ENCODE measurements around the gene DIP2C.
"Not testable (repeated sequence)": the region's sequence is repeated elsewhere in the genome, so short reads cannot be mapped to it uniquely, and the experiment has no call there.

The DIP2C gene

DNA sequence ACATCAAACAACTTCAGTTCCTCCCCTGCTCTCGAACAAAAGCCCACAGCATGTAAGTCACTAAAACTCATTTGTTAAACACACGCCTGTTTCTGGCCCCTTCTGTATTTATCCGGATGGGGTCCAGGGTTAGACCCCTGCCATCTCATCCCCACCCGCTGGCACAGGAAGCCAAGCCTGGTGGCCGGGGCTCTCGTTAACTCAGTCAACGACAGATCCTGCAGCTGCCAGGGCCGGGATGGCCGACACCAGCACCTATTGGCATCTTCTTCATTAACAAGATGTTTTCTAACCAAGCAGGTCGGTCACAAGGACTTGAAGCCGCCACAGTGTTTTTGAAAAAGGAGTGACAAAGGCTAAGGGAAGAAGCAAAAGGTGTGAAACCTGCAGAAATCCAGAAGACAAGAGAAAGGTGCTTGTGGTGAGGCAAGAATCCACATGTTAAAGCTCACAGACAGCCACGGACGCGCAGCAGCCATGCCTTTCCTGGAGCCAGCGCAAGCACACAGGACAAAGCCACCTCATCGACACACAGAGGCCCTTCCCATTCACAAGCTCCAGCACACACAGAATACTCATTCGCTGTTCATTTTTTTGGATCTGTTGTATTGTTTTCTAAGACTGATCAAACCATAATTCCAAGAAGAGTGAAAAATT lies 202.7 kb downstream of the DIP2C start:
- DNase-seq: no peak

DNA sequence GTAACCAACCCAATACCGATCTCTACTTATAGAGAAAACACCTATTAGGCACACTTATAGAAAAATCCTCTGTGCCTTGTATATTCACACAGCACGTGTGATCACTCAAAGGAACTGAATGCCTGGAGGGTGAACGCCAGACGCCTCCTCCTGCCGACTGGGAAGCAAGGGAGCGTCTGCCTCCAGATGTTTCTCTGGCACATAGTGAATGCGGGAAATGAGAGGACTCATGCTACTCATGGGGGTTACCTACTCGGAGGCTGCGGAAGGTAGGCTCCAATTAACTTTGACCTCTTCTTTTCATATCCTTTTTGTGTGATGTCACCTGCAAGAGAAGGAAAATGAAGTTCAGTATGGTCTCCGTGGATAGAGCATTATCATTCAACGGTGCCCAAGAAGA lies 203.3 kb downstream of the DIP2C start:
- DNase-seq: no peak

DNA sequence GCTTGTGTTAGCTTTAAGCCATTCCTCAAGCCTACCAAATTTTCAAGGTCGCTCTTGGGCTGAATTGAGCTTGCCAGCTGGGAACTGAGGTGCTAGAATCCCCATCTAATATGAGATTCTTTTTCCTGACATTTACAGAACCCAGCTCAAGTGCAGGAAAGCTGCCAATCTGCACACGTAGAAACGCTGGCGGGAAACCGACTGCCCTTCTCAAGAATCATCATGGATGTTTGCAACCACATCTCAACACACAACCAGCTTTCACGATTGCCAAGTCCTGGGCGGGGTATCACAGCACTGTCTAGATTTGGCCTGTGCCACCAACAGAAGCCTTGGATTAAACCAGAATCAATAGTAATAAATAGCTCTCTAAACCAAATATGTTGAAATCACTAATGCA lies 203.7 kb downstream of the DIP2C start:
- DNase-seq: no peak

DNA sequence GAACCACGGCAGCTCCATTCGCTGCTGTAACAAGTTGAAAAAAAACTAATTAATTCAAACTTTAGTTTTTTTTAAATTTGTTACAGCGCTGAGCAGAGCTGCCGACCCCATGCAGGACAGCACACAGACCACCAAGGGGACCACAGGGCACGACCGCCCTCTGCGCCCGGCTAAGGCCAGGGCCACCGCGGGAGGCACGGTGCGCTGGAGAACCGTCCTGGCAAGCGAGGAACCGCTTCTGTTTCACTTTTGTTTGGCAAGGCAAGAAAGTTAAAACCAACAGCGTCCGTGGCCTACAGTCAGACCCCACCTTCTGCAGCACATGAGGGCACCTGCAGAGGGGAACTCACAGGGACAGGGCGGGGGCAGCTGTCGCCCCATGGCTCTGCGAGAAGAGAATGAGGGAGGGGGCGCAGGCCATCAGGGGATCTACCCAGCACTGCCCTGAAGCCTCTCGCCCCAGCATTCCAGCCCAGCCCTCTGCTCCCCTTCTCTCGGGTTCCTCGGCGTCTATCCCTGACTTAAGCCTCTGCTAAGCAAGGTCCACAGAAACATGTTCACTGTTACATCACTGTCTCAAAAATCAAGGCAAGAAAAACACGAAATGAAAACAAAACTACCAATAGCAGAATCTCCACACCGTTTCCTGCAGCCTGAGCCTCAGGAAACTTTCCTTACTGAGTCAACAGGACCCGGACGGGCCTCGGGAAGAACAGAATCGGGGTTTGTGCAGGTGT lies 204.4 kb downstream of the DIP2C start:
- DNase-seq: peak; percentile 20

DNA sequence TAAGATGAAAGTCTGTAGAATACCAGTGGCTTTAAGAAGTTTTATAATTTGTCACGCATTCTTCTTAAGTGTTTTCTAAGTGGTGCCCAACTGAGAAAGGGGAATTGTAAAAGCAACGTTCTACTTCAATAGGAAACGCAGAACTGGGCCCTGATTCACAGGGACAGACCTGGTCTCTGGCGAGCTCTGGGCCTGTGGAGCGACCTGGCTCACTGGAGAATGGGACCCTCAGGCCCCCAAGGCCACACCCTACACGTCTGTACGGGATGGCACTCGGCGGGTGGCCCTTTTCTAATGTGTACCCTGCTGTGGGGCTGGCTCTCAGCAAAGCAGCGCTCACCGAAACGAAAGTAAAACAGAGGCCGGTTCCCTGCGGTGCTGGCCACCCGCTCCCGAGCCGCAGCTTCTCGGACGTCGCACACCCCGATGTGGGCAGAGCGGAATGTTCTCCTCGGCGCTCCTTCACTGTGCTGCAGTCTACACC lies 205.0 kb downstream of the DIP2C start:
- peak; percentile 29 for DNase-seq

DNA sequence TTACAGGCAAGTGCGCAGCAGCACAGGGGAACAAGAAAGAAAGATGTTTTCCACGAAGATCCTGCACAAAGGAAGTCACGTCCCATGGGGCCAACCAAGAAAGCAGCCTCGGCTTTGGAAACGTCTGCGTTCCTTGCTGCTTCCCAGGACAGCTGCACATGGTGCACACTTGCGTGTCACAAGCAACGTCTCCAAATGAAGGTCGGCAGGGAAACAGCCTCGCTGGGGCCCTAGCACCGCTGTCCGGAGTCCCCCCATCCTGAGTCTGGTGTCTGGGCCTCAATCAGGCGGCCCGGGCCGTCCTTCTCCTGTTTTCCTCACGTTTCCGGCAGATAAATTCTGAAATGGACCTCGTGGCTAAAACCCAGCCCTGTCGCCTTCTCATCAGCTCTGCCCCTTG lies 206.2 kb downstream of the DIP2C start:
- DNase-seq: no peak

DNA sequence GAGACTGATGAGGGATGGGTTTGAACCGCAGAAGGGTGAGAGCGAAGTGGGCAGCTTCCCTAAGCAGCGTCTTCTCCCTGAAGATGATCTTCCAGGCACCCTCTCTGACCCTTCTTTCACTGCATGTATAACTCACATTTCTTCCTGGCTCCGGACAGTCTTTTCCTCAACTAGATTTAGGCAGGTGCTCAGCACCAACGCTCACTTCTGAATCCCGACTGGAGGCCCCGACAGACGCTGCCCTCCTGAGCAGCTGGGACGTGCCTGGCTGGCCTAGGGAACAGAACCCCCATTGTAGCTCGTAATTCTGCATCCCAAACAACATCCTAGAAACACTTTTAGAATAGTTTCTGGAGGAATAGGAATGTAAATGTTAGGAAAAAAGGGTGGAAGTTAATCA lies 206.6 kb downstream of the DIP2C start:
- DNase-seq: no peak

DNA sequence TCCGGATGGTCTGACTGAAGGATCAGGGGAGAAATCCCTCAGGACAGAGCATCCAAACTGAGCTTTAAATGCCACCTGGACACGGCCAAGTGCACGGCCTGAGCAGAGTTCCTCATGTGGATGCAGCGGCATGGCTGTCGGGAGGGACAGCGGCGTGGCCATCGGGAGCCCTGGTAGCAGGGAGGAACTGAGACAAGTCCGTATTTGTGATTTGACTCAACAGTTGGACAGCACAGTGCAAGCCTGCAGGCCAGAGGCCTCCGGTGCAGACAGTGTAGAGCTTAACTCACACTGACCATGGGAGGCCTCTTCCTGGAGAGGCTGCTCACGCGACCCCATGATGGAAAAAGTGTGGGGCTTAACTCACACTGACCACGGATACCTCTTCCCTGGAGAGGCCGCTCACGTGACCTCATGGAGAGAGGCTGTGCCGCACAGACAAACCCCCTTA lies 207.4 kb downstream of the DIP2C start:
- no peak for DNase-seq

DNA sequence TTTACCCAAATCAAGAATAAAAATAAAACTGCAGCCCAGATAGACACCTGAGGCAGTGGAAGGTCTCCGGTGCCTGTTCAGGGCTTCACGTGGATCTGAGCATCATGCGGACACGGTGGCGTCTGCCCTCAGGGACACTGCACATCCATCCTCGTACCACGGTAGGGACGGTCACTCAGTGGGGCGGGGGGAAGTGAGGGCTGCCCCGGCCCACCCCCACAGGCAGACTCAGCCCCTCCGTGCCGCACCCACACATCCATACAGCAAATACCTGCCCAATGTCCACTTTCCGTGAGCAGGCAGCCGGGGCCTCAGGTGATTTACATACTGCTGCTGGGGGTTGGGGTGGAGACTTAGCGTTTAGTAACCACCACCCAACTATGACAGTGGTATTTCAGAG lies 207.8 kb downstream of the DIP2C start:
- no peak for DNase-seq

DNA sequence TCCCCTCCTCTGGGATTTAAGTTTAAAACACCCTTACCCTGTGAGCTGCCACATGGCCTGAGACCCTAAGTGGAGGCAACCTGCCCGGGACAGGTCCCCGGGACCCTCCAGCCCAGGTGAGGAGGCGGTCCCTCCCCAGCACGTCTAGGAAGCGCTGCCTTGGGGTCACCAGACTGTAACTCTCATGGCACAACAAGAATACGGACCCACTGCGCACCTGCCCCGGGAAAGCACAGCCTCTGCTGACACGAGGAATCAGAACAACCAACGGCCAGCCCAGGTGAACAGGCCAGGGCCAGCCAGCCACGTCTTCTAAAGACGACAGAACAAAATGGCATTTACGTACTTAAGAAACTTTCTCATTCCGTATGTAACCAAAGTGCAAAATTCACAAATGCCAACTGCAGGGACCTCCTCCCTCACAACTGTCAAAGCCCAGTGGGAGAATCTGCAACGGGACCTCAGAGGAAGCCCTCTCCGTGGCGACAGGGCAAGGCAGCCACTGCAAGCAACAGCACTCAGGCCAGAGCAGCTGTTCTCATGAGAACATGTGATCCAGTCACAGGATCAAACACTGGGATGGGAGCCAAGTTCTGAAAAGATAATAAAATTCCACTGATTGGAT lies 208.4 kb downstream of the DIP2C start:
- no peak for DNase-seq

DNA sequence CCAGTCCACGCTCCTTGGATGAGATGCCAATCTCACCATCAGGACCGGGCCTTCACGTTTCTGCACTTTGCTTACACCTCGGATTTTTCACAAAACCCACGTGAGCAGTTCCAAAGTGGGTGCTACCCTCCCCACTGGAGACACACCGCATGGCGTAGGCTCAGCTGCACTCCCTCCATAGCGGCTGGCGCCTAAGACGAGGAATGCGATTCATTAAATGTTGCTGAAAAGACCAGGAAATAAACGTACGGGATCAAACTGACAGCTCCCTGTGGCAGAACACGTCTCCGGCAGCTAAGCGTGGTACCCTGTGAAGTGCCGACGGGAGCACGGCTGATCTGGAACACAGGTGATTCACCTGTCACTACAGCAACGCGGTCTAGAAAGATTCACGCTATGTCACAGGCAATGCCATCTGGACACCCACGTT lies 209.0 kb downstream of the DIP2C start:
- DNase-seq: no peak

DNA sequence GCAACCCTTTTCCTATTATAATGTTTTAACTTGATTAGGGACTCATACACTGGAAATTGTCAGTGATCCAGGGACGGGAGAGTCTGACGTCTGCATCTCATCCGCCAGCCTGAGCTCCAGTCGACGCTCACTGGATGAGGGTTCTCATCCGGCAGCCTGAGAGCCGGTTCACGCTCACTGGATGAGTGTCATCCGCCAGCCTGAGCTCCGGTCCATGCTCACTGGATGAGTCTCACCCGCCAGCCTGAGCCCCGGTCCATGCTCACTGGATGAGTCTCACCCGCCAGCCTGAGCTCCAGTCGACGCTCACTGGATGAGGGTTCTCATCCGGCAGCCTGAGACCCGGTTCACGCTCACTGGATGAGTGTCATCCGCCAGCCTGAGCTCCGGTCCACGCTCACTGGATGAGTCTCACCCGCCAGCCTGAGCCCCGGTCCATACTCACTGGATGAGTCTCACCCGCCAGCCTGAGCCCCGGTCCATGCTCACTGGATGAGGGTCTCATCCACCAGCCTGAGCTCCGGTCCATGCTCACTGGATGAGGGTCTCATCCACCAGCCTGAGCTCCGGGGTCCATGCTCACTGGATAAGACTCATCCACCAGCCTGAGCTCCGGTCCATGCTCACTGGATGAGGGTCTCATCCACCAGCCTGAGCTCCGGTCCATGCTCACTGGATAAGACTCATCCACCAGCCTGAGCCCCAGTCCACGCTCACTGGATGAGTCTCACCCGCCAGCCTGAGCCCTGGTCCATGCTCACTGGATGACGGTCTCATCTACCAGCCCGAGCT lies 209.6 kb downstream of the DIP2C start:
- DNase-seq: not testable (repeated sequence)

DNA sequence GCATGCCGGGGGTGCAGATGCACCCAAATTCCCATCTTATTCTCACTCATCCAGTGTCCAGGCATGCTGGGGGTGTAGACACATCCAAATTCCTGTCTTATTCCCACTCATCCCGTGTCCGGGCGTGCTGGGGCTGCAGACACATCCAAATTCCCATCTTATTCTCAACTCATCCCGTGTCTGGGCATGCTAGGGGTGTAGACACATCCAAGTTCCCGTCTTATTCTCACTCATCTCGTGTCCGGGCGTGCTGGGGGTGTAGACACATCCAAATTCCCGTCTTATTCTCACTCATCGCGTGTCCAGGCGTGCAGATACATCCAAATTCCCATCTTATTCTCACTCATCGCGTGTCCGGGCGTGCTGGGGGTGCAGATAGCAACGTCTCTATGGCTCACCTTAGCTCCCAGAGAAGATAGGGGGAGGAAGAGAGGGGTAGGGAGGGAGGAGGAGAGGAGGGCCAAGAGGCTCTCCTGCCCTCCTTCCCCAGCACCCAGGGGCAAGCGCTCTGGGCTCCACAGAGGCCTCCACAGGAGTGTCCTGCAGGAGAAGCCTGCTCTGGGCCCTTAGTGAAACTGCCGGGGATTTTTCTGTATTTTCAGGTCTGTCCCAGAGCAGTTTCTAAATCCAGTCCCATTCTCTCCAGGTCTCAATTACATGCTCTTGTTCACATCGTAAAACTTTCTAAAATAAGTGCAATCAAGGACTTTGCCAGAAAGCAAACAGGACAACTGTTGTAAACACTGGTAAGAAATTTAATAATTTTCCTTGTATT lies 210.8 kb downstream of the DIP2C start:
- DNase-seq: no peak

DNA sequence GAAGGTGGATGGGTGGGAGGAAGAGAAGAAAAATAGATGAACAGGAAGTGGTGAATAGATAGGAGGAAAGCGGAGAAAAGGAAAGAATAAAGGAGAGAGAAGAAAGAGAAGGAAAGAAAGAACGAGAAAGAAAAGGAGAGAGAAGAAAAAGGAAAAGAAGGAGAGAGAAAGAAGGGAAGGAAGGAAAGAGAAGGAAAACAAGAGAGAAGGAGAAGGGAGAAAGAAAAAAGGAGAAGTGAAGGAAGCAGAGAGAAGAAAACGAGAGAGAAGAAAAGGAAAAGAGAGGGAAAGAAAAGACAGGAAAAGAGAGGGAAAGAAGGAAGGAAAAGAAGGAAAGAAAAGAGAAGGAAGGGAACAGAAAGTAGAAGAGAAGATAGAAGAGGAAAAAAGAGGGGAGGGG lies 211.8 kb downstream of the DIP2C start:
- DNase-seq: no peak

DNA sequence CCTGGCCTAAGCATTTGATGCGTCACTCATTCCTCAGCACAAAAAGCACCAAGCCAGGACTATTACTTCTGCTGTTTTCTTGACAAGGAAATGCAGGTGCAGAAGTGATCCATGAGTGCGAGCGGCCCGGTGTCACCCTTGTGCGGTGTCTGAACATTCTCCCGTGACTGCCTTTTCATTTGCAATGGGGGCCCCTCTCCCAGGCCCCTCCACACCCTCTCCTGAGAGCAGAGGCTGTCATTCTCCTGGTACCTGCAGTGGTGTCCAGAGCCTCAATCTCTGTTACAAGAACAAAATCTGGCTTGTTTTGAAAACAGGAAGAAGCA lies 213.1 kb downstream of the DIP2C start:
- DNase-seq: no peak

DNA sequence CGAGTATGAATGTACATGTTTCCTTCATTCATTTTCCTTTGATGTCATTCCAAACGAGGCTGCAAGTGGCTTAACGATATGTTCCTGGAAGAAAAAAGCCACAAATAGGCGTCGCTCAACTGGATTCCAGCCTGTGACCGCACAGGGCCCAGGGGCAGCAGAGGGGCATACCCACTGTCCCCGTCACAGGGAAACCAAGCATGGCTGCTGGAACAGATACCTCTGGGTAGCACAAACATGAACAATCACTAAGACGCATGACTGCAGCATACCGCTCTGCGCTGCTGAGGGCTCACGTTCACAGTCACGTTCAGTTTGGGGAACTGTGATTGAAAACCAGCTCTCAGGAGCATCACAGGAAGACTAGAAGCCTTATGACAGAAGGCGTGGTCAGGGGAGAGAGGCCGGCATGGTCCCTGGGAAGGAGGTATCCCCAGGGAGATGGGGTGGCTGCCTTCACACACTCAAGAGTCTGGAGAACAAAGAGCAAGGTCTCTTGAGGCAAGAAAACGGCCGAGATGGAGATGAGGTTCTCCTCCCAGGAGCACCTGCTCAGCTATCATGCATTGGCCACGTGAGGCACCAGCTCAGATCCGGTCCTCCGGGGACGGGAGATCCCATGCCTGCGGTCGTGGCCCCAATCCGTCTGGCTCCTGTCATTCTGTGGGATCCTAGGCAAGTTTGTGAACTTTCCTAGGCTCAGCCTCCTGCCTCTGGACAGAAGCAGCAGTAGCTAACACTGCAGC lies 213.6 kb downstream of the DIP2C start:
- no peak for DNase-seq

DNA sequence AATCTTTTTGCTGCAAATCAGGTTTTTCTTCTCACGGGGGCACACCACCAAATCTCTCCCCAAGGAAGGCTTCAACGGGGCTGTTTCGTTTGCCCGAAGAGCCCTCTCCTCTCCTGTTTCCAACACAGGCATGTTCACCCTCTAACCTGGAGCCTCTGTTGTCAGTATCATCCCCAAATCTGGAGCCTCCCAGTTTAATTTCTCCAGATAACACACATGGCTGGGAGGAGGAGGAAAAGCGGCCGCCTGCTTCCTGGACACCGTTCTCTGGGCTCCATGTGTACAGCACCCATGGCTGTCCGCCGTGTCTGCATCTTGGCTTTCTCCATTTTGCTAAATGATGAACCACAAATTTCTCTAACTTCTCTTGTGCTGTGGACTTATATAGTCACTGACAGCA lies 214.5 kb downstream of the DIP2C start:
- no peak for DNase-seq

DNA sequence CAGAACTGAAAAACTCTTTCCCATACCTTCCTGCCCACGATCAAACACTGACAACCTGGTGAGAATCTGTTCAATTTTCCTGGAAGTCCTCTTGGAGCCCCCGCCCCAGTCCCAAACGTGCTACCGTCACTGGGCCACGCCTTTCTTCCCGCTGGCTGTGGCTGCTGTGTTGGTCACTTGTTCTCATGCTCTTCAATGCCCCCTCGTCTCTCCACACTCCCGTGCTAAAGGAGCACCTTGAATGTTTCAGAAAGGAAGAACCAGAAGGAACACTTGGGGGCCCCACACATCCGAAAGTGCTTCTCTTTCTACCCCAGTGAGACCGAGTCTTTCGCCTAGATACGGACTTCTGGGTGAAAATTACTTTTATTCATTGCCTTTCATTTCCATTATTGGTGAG lies 215.1 kb downstream of the DIP2C start:
- no peak for DNase-seq

DNA sequence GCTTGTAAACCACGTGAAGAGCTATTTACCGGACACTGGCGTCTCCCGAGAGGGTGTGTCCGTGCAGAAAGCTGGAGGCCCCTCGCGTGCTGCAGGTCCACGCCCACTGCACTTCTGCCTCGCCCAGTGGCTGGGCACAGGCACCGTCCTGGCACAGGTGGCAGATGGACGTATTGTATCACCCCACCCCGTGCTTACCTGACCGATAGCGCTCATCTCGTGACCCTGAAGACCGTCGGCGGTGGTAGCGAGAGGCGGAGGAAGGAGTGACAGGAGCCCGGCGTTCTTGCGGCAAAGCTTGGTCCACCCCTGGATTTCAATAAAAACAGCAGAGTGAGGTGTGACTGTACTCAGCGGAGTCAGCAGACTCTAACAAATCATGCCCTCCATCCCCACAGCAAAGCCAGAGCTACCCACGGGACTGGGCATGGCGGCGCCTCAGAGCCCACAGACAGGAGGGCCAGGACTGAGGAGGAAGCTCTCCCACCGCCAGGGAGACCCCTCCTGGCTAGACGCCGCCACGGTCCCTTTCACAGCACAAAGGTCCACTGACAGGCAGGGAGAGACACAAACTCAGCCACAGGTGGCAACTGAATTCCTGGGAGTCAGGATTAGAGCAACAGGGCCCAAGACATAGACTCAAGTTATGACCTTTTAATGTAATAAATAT lies 217.1 kb downstream of the DIP2C start:
- no peak for DNase-seq

DNA sequence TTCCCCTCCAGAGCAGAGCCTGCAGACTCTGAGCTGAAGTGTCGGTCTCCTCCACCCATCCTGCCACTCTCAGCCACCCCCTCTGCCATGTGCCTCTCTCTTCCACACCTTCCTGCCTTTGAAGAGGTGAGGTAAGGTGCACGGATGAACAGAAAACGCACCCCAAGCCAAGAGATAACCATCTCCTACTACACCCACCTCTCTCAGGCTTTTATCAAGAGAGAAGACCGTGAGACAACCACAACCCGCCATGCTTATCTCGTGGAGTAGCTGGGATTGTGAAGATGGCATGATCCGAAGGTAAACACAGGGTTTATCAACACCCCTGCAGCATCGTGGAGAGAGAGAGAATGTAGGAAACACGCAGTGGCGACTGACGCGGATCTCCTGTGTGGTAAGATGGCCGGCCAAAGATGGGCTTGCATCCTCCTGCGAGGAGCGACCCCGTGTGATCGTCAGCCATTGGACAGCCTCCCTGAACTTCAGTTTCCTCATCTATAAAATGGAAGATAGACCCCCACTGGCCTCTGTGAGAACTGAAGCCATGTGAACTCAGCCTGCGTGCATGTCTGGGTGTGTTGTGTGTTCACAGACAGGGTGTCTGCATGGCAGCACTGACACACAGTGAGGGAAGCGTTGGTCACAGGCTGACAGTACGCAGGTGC lies 219.0 kb downstream of the DIP2C start:
- peak; percentile 37 for DNase-seq

DNA sequence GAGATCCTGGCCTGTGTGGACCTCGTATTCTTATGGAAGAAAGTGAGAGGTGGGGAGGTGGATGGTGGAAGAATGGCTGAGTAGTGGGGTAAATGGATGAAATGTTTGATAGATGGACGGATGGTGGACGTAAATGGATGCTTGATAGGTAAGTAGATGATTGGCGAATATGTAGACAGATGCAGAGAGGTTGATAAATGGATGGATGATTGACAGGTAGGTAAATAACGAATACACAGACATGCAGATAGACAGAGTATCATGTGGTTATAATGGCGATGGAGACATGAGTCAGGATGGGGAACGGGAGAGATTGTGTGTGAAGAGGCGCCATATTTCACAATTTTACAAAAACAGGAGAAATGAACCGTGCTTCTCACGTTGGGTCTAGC lies 219.5 kb downstream of the DIP2C start:
- DNase-seq: no peak
